Inflammatory macrophage (primary cell): ENCODE results near the gene PTBP1.
A peak's percentile ranks its signal among the peaks of the same experiment; 100 is the strongest.

Experiments
- DNase-seq, 2 donors: peaks; one replicate each; pipeline ENCODE4 v3.0.0-alpha.2; 2020 to 2022
- total RNA-seq, 18 experiments: gene quantifications; one replicate each; lab custom pipeline; 2026; ENCODE audit warnings: mixed read lengths in 6 of 18, inconsistent platforms in 2 of 18; lab: John Stamatoyannopoulos, UW

Gene PTBP1
- total RNA-seq, result 111 to 226 (median 177) reads per million in 18 experiments

GRCh38 chr19:796692-797527 is at the start of gene PTBP1:
TSS of gene PTBP1 (plus strand) at chr19:797452. CDS start at chr19:797498, 46 bp downstream.
- DNase-seq, result peak; percentile 100

GRCh38 chr19:748274-748598 is 49.0 kb upstream of the PTBP1 start:
- DNase-seq, result no peak

GRCh38 chr19:749811-750210 is 47.4 kb upstream of the PTBP1 start:
- DNase-seq, result no peak

- DNase-seq, result no peak
Measured at GRCh38 chr19:750640-751423, 46.4 kb upstream of the PTBP1 start, which contains the start of gene MISP. TSS of gene MISP (plus strand) at chr19:751112. CDS start at chr19:756947, 5,835 bp downstream.

GRCh38 chr19:751501-752341 is 45.5 kb upstream of the PTBP1 start:
- DNase-seq, result peak; percentile 50 to 82

- peak; percentile 94 to 95 for DNase-seq
Measured at GRCh38 chr19:752652-753517, 44.4 kb upstream of the PTBP1 start.

GRCh38 chr19:754530-754929 is 42.7 kb upstream of the PTBP1 start:
- DNase-seq, result no peak

GRCh38 chr19:755063-755462 is 42.2 kb upstream of the PTBP1 start:
- DNase-seq, result no peak

- peak; percentile 20 to 23 for DNase-seq
Measured at GRCh38 chr19:756236-756635, 41.0 kb upstream of the PTBP1 start.

GRCh38 chr19:756821-757688 is 40.2 kb upstream of the PTBP1 start:
- no peak for DNase-seq

GRCh38 chr19:757811-758668 is 39.2 kb upstream of the PTBP1 start:
- DNase-seq, result no peak

- no peak for DNase-seq
Measured at GRCh38 chr19:763181-763580, 34.1 kb upstream of the PTBP1 start.

GRCh38 chr19:763869-764268 is 33.4 kb upstream of the PTBP1 start:
- DNase-seq, result no peak

- no peak for DNase-seq
Measured at GRCh38 chr19:764301-764700, 33.0 kb upstream of the PTBP1 start.

- no peak for DNase-seq
Measured at GRCh38 chr19:765179-765738, 32.0 kb upstream of the PTBP1 start.

GRCh38 chr19:768424-768823 is 28.8 kb upstream of the PTBP1 start:
- no peak for DNase-seq

GRCh38 chr19:769616-770015 is 27.6 kb upstream of the PTBP1 start:
- DNase-seq, result no peak

- peak; percentile 56 to 68 for DNase-seq
Measured at GRCh38 chr19:771332-771785, 25.9 kb upstream of the PTBP1 start.

GRCh38 chr19:772063-772462 is 25.2 kb upstream of the PTBP1 start:
- no peak for DNase-seq
